Activated CD8-positive, alpha-beta T cell treated with anti-CD3 and anti-CD28 coated beads for 36 hours (primary cell): ENCODE data around the gene ATP8B4. TPM values are rescaled to one million over a fixed set of nuclear protein-coding genes. Genes with fewer than 3 reads are reported as not detected.
A peak's percentile ranks its signal among the peaks of the same experiment; 100 is the strongest.

Experiments used
- ATAC-seq: fragments of 200-7000 bp; cut with Tn5 transposase; one replicate; pipeline ENCODE4 v1.10.0; 2021; ENCODE audit warnings: mild to moderate bottlenecking, moderate library complexity
- CTCF ChIA-PET: fragments of 350-600 bp; sonication (Branson Sonifier 250); formaldehyde crosslinking; loops from one replicate; lab custom pipeline; 2021; ENCODE audit warnings: antibody characterized with exemption; lab: Charles Lee
- POLR2A ChIA-PET: fragments of 350-600 bp; sonication (Branson Sonifier 250); formaldehyde crosslinking; loops from one replicate; lab custom pipeline; 2021; ENCODE audit warnings: antibody characterized with exemption; lab: Charles Lee
- DNase-seq: peaks from one replicate; pipeline ENCODE4 v3.0.0-alpha.2; 2020
- H3K27ac Mint-ChIP-seq: one replicate; pipeline ENCODE4 v1.8.0; 2021; ENCODE audit warnings: mild to moderate bottlenecking, mixed read lengths
- H3K27me3 Mint-ChIP-seq: one replicate; pipeline ENCODE4 v1.8.0; 2021; ENCODE audit warnings: mixed read lengths
- H3K36me3 Mint-ChIP-seq: one replicate; pipeline ENCODE4 v1.8.0; 2021; ENCODE audit warnings: low read depth, mixed read lengths
- H3K4me1 Mint-ChIP-seq: one replicate; pipeline ENCODE4 v1.8.0; 2021; ENCODE audit warnings: low read depth, mixed read lengths
- H3K4me3 Mint-ChIP-seq: one replicate; pipeline ENCODE4 v1.8.0; 2021; ENCODE audit warnings: mild to moderate bottlenecking, moderate library complexity, mixed read lengths
- H3K9me3 Mint-ChIP-seq: one replicate; pipeline ENCODE4 v1.8.0; 2021; ENCODE audit warnings: mixed read lengths
- intact Hi-C: fragments of 100-400 bp; cut with micrococcal nuclease; formaldehyde crosslinking; loops from one replicate; pipeline ENCODE4 v1.10.0; 2022
- total RNA-seq, 2 experiments: library from RNA; stranded (reverse); gene quantifications; one replicate each; pipeline ENCODE4 v1.2.3, GENCODE V29; 2021
- TF ChIP-seq, protein P1 (sequence below): fragments of 200-600 bp; IDR thresholded peaks from one replicate; pipeline ENCODE4 v1.8.0; 2022; ENCODE audit warnings: antibody characterized with exemption, mild to moderate bottlenecking

The ATP8B4 gene
- total RNA-seq, 2 experiments from 2014 or later, result 4.6 to 5.8 TPM

DNA sequence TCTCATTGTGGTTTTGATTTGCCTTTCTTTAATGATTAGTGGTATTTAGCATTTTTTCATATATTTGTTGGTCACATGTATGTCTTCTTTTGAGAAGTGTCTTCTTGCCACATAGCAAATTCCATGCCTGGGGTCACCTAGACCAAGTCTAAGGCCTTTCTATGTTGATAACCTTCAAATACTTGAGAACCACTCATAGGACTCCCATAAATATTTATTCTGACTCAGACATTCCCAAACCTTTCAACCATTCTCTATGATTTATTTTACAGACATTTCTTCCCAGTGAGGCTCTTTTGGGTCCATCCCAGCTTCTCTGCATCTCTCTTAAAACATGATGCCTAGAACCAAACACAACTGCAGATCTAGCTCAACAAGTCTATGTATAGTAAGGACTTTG, 69.2 kb downstream of the ATP8B4 start:
- CTCF ChIA-PET, result no interaction called here
- Mint-ChIP-seq H3K36me3 (no peaks in the 10 kb centered on the region), H3K4me3 (no peak overlapping the region), H3K27me3 (peaks cover 2% of the 10 kb centered on the region), H3K9me3 (no peaks in the 10 kb centered on the region), H3K27ac (no peak overlapping the region), H3K4me1 (peaks cover 7% of the 10 kb centered on the region)
- no peak for DNase-seq
- ATAC-seq, result no peak
- TF ChIP-seq, protein P1, sequence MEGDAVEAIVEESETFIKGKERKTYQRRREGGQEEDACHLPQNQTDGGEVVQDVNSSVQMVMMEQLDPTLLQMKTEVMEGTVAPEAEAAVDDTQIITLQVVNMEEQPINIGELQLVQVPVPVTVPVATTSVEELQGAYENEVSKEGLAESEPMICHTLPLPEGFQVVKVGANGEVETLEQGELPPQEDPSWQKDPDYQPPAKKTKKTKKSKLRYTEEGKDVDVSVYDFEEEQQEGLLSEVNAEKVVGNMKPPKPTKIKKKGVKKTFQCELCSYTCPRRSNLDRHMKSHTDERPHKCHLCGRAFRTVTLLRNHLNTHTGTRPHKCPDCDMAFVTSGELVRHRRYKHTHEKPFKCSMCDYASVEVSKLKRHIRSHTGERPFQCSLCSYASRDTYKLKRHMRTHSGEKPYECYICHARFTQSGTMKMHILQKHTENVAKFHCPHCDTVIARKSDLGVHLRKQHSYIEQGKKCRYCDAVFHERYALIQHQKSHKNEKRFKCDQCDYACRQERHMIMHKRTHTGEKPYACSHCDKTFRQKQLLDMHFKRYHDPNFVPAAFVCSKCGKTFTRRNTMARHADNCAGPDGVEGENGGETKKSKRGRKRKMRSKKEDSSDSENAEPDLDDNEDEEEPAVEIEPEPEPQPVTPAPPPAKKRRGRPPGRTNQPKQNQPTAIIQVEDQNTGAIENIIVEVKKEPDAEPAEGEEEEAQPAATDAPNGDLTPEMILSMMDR, result no peak
- POLR2A ChIA-PET, result no interaction called here
- intact Hi-C loops, result no loop called here

DNA sequence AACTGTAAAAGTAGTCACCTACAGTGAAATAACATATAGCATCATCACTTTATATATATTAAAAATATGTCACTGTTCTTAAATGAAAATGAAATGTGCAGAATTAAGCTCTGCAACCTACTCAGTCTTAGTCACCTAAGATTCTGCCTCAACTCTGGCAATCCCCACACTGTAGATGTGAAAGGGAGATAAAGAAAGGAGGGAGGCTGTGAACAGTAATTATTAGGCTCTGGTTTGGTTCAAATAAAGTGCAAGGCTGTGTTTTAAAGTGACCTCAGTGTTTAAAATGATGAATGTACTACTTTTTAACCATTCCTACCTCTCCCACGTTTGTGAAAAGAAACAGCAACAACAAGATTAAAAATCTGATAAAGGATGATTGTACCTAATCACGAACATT, 72.2 kb downstream of the ATP8B4 start:
- CTCF ChIA-PET, result no interaction called here
- Mint-ChIP-seq H3K9me3 (peaks cover 8% of the 10 kb centered on the region), H3K27me3 (no peaks in the 10 kb centered on the region), H3K4me3 (no peak overlapping the region), H3K27ac (no peak overlapping the region), H3K4me1 (peaks cover 7% of the 10 kb centered on the region), H3K36me3 (peaks cover 3% of the 10 kb centered on the region)
- intact Hi-C loops, result no loop called here
- DNase-seq (no peak), ATAC-seq (peak; percentile 53)
- POLR2A ChIA-PET, result interaction anchor here (0.6 kb wide), 1 partner anchor 729 kb away, joined by 3 read pairs; no protein-coding TSS in a partner anchor
- TF ChIP-seq, protein P1, result no peak

DNA sequence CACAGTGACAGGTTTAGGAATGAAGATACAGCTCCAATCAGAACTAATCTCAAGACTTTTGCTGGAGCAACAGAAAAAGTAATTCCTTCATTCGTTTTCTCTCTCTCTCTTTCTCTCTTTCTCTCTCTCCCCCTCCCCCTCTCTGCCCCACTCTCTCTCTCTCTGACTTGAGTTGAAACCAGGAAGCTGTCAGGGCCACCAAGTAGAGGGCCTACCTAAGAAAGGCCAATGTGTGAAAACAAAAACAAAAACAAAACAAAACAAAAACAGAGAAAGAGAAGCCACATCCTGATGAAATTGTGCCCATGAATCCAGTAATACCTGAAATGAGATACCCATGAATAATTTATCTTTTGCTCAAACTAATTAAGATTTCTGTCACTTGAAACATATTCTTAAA, 72.9 kb downstream of the ATP8B4 start:
- POLR2A ChIA-PET, result interaction anchor here (0.6 kb wide), 1 partner anchor 729 kb away, joined by 3 read pairs; no protein-coding TSS in a partner anchor
- CTCF ChIA-PET, result interaction anchor here (1.3 kb wide), 1 partner anchor 43 kb away, joined by 3 read pairs; no protein-coding TSS in a partner anchor

GRCh38 chr15:50044904-50045303, 74.1 kb downstream of the ATP8B4 start:
- ATAC-seq (no peak), DNase-seq (no peak)
- peaks cover 5% of the 10 kb centered on the region for H3K36me3 Mint-ChIP-seq
- H3K4me1 Mint-ChIP-seq, result peaks cover 7% of the 10 kb centered on the region
- TF ChIP-seq, protein P1, result no peak
- no peak overlapping the region for H3K4me3 Mint-ChIP-seq
- ChIA-PET CTCF (interaction anchor here (1.6 kb wide), 1 partner anchor 10 kb away, joined by 5 read pairs; no protein-coding TSS in a partner anchor), POLR2A (no interaction called here)
- H3K27ac Mint-ChIP-seq, result no peak overlapping the region
- H3K9me3 Mint-ChIP-seq, result peaks cover 11% of the 10 kb centered on the region
- intact Hi-C loops, result no loop called here
- no peaks in the 10 kb centered on the region for H3K27me3 Mint-ChIP-seq

More for the DNA sequence above, 72.9 kb downstream of the ATP8B4 start:
- intact Hi-C loops, result no loop called here
- Mint-ChIP-seq H3K36me3 (peaks cover 5% of the 10 kb centered on the region), H3K27me3 (no peaks in the 10 kb centered on the region), H3K9me3 (peaks cover 11% of the 10 kb centered on the region), H3K4me1 (peaks cover 7% of the 10 kb centered on the region), H3K4me3 (no peak overlapping the region), H3K27ac (peak overlapping the region; percentile 24)
- DNase-seq (no peak), ATAC-seq (no peak)
- TF ChIP-seq, protein P1, result no peak

GRCh38 chr15:50044406-50044805, 74.6 kb downstream of the ATP8B4 start:
- peaks cover 7% of the 10 kb centered on the region for H3K4me1 Mint-ChIP-seq
- CTCF ChIA-PET, result interaction anchor here (1.6 kb wide), 1 partner anchor 11 kb away, joined by 5 read pairs; no protein-coding TSS in a partner anchor
- POLR2A ChIA-PET, result no interaction called here
- TF ChIP-seq, protein P1, result no peak
- peaks cover 5% of the 10 kb centered on the region for H3K36me3 Mint-ChIP-seq
- intact Hi-C loops, result no loop called here
- ATAC-seq (no peak), DNase-seq (no peak)
- peaks cover 11% of the 10 kb centered on the region for H3K9me3 Mint-ChIP-seq
- H3K4me3 Mint-ChIP-seq, result no peak overlapping the region
- H3K27me3 Mint-ChIP-seq, result no peaks in the 10 kb centered on the region
- H3K27ac Mint-ChIP-seq, result no peak overlapping the region
